GM23338 (cell line): ENCODE measurements around the gene MAP1B. TPM values are rescaled to one million over a fixed set of nuclear protein-coding genes. Genes with fewer than 3 reads are reported as not detected.
A peak's percentile ranks its signal among the peaks of the same experiment; 100 is the strongest.

Experiments
- ATAC-seq: fragments of 200-7000 bp; cut with Tn5 transposase; 3 replicates; pipeline ENCODE4 v1.9.1; 2020
- DNase-seq: peaks from one replicate; pipeline ENCODE4 v3.0.0-alpha.2; 2015; ENCODE audit warnings: low spot score
- H2AFZ ChIP-seq: fragments of 200-600 bp; sonication (generic); 2 replicates; pipeline ENCODE4 v1.8.0; 2016; ENCODE audit warnings: antibody characterized with exemption, mild to moderate bottlenecking, moderate library complexity
- H3F3A ChIP-seq: fragments of 200-600 bp; sonication (generic); replicated peaks from 2 replicates; pipeline ENCODE4 v1.8.0; 2017; ENCODE audit warnings: antibody characterized with exemption, mixed run types, low read depth
- H3K27ac ChIP-seq: fragments of 200-600 bp; sonication (generic); 2 replicates; pipeline ENCODE4 v1.6.1; 2016; ENCODE audit warnings: low read depth
- H3K27me3 ChIP-seq: fragments of 200-600 bp; sonication (generic); 2 replicates; pipeline ENCODE4 v1.8.0; 2016; ENCODE audit warnings: mild to moderate bottlenecking, mixed run types, moderate library complexity; ENCODE audit not compliant: insufficient read depth
- H3K36me3 ChIP-seq: fragments of 200-600 bp; sonication (generic); 2 replicates; pipeline ENCODE4 v1.8.0; 2016; ENCODE audit warnings: mild to moderate bottlenecking; ENCODE audit not compliant: insufficient read depth
- H3K4me1 ChIP-seq: fragments of 200-600 bp; sonication (generic); 2 replicates; pipeline ENCODE4 v1.8.0; 2016; ENCODE audit warnings: mild to moderate bottlenecking, moderate library complexity; ENCODE audit not compliant: insufficient read depth
- H3K4me2 ChIP-seq: fragments of 200-600 bp; sonication (generic); 2 replicates; pipeline ENCODE4 v1.7.1; 2017; ENCODE audit warnings: mixed run types
- H3K4me3 ChIP-seq: fragments of 200-600 bp; sonication (generic); 2 replicates; pipeline ENCODE4 v1.6.1; 2016; ENCODE audit warnings: mixed run types
- H3K79me2 ChIP-seq: fragments of 200-600 bp; sonication (generic); replicated peaks from 2 replicates; pipeline ENCODE4 v1.8.0; 2017; ENCODE audit warnings: mild to moderate bottlenecking; ENCODE audit not compliant: insufficient read depth
- H3K9me2 ChIP-seq: fragments of 200-600 bp; sonication (generic); 2 replicates; pipeline ENCODE4 v1.8.0; 2017; ENCODE audit not compliant: insufficient read depth
- H4K20me1 ChIP-seq: fragments of 200-600 bp; sonication (generic); replicated peaks from 2 replicates; pipeline ENCODE4 v1.8.0; 2017; ENCODE audit warnings: mild to moderate bottlenecking; ENCODE audit not compliant: insufficient read depth
- H3K27ac Mint-ChIP-seq: 2 replicates; pipeline ENCODE4 v1.8.0; 2020; ENCODE audit warnings: inconsistent platforms, mild to moderate bottlenecking, moderate library complexity, mixed read lengths
- H3K27me3 Mint-ChIP-seq: 3 replicates; pipeline ENCODE4 v1.8.0; 2022; ENCODE audit warnings: low read depth, mild to moderate bottlenecking, moderate library complexity, mixed read lengths, inconsistent platforms; ENCODE audit not compliant: insufficient read depth, poor library complexity
- H3K36me3 Mint-ChIP-seq: 3 replicates; pipeline ENCODE4 v1.8.0; 2021; ENCODE audit warnings: low read depth, mild to moderate bottlenecking, inconsistent platforms, moderate library complexity, mixed read lengths
- H3K4me1 Mint-ChIP-seq: 3 replicates; pipeline ENCODE4 v1.8.0; 2020; ENCODE audit warnings: mild to moderate bottlenecking, inconsistent platforms, mixed read lengths
- H3K4me3 Mint-ChIP-seq: 3 replicates; pipeline ENCODE4 v1.8.0; 2021; ENCODE audit warnings: moderate library complexity, mild to moderate bottlenecking, inconsistent platforms, mixed read lengths
- H3K9me3 Mint-ChIP-seq: 3 replicates; pipeline ENCODE4 v1.8.0; 2020; ENCODE audit warnings: moderate library complexity, mild to moderate bottlenecking, inconsistent platforms, mixed read lengths
- CREB1 ChIP-seq: fragments of 250-450 bp; sonication (Bioruptor Pico); IDR thresholded peaks from 2 replicates; pipeline ENCODE4 v1.5.0; 2020; ENCODE audit warnings: low read depth, mild to moderate bottlenecking, moderate library complexity
- EZH2phosphoT487 ChIP-seq: fragments of 200-600 bp; sonication (generic); IDR thresholded peaks from one replicate; pipeline ENCODE4 v1.8.1; 2018; ENCODE audit warnings: antibody characterized with exemption; ENCODE audit not compliant: unreplicated experiment
- JUNB ChIP-seq: IDR thresholded peaks from one replicate; pipeline ENCODE4 v1.6.1; 2016; ENCODE audit warnings: antibody characterized with exemption; ENCODE audit not compliant: unreplicated experiment
- STAT1 ChIP-seq: IDR thresholded peaks from one replicate; pipeline ENCODE4 v1.6.1; 2016; ENCODE audit warnings: antibody characterized with exemption; ENCODE audit not compliant: unreplicated experiment
- ZNF331 ChIP-seq: fragments of 250-450 bp; sonication (Bioruptor Pico); IDR thresholded peaks from 2 replicates; pipeline ENCODE4 v1.5.0; 2020; ENCODE audit warnings: low read depth, mild to moderate bottlenecking, moderate library complexity
- polyA plus RNA-seq: library from polyadenylated mRNA; unstranded; fragments of >200 nt; fragmentation: Nextera tagmentation; extraction: Ambion mirVana; gene quantifications from 2 replicates; pipeline ENCODE4 v1.2.1, GENCODE V29; 2016
- total RNA-seq: library from RNA; depleted of rRNA; stranded (reverse); fragments of >200 nt; shearing (Covaris generic); gene quantifications from 2 replicates; pipeline ENCODE4 v1.2.3, GENCODE V29; 2014
- TF ChIP-seq, protein P1 (sequence below): IDR thresholded peaks from 2 replicates; pipeline ENCODE4 v1.6.1; 2016; ENCODE audit warnings: antibody characterized with exemption
- TF ChIP-seq, protein P2 (sequence below): fragments of 250-450 bp; sonication (Bioruptor Pico); IDR thresholded peaks from 2 replicates; pipeline ENCODE4 v1.5.0; 2020; ENCODE audit warnings: mild to moderate bottlenecking, moderate library complexity

Gene MAP1B
- total and polyA plus RNA-seq, 2 experiments from 2014 or later = 148 to 263 TPM

DNA sequence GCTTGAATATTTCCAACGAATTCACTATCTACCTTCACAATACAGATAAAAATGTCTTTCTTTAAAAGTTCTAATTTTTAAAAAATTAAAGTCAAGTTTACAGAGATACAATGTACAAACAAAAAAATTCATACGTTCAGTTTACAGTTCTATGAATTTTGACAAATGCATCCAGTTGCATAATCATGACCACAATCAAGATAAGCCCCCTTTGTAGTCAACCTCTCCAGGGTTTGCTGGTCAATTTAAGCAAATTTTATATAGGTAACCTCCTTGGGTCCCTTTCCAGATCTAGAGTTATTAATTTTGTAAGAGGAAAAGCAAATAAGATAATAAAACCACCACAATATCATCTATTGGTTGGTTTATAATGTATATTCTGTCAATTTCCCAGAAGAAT, 136.4 kb downstream of the MAP1B start:
- DNase-seq (no peak), ATAC-seq (no peak)
- no peaks in the 10 kb centered on the region for H3K36me3 ChIP-seq
- H3K9me3 Mint-ChIP-seq = no peaks in the 10 kb centered on the region
- H3K27me3 Mint-ChIP-seq = peaks cover 3% of the 10 kb centered on the region
- H3K27ac Mint-ChIP-seq = peak overlapping the region; percentile 90
- H3K4me2 ChIP-seq = no peak overlapping the region
- H3K4me3 ChIP-seq = no peak overlapping the region
- H3K4me1 ChIP-seq = peaks cover 39% of the 10 kb centered on the region
- H4K20me1 ChIP-seq = no peaks in the 10 kb centered on the region
- H3K27me3 ChIP-seq = no peaks in the 10 kb centered on the region
- no peaks in the 10 kb centered on the region for H3K9me2 ChIP-seq
- H3K27ac ChIP-seq = peak overlapping the region; percentile 58
- H3K4me1 Mint-ChIP-seq = peaks cover 82% of the 10 kb centered on the region
- H3K4me3 Mint-ChIP-seq = no peak overlapping the region
- peaks cover 40% of the 10 kb centered on the region for H3K79me2 ChIP-seq
- no peak overlapping the region for H2AFZ ChIP-seq
- TF ChIP-seq CREB1 (no peak), JUNB (no peak), STAT1 (no peak), ZNF331 (no peak), EZH2phosphoT487 (no peak)
- TF ChIP-seq, protein P1, sequence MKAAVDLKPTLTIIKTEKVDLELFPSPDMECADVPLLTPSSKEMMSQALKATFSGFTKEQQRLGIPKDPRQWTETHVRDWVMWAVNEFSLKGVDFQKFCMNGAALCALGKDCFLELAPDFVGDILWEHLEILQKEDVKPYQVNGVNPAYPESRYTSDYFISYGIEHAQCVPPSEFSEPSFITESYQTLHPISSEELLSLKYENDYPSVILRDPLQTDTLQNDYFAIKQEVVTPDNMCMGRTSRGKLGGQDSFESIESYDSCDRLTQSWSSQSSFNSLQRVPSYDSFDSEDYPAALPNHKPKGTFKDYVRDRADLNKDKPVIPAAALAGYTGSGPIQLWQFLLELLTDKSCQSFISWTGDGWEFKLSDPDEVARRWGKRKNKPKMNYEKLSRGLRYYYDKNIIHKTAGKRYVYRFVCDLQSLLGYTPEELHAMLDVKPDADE = no peak
- TF ChIP-seq, protein P2, sequence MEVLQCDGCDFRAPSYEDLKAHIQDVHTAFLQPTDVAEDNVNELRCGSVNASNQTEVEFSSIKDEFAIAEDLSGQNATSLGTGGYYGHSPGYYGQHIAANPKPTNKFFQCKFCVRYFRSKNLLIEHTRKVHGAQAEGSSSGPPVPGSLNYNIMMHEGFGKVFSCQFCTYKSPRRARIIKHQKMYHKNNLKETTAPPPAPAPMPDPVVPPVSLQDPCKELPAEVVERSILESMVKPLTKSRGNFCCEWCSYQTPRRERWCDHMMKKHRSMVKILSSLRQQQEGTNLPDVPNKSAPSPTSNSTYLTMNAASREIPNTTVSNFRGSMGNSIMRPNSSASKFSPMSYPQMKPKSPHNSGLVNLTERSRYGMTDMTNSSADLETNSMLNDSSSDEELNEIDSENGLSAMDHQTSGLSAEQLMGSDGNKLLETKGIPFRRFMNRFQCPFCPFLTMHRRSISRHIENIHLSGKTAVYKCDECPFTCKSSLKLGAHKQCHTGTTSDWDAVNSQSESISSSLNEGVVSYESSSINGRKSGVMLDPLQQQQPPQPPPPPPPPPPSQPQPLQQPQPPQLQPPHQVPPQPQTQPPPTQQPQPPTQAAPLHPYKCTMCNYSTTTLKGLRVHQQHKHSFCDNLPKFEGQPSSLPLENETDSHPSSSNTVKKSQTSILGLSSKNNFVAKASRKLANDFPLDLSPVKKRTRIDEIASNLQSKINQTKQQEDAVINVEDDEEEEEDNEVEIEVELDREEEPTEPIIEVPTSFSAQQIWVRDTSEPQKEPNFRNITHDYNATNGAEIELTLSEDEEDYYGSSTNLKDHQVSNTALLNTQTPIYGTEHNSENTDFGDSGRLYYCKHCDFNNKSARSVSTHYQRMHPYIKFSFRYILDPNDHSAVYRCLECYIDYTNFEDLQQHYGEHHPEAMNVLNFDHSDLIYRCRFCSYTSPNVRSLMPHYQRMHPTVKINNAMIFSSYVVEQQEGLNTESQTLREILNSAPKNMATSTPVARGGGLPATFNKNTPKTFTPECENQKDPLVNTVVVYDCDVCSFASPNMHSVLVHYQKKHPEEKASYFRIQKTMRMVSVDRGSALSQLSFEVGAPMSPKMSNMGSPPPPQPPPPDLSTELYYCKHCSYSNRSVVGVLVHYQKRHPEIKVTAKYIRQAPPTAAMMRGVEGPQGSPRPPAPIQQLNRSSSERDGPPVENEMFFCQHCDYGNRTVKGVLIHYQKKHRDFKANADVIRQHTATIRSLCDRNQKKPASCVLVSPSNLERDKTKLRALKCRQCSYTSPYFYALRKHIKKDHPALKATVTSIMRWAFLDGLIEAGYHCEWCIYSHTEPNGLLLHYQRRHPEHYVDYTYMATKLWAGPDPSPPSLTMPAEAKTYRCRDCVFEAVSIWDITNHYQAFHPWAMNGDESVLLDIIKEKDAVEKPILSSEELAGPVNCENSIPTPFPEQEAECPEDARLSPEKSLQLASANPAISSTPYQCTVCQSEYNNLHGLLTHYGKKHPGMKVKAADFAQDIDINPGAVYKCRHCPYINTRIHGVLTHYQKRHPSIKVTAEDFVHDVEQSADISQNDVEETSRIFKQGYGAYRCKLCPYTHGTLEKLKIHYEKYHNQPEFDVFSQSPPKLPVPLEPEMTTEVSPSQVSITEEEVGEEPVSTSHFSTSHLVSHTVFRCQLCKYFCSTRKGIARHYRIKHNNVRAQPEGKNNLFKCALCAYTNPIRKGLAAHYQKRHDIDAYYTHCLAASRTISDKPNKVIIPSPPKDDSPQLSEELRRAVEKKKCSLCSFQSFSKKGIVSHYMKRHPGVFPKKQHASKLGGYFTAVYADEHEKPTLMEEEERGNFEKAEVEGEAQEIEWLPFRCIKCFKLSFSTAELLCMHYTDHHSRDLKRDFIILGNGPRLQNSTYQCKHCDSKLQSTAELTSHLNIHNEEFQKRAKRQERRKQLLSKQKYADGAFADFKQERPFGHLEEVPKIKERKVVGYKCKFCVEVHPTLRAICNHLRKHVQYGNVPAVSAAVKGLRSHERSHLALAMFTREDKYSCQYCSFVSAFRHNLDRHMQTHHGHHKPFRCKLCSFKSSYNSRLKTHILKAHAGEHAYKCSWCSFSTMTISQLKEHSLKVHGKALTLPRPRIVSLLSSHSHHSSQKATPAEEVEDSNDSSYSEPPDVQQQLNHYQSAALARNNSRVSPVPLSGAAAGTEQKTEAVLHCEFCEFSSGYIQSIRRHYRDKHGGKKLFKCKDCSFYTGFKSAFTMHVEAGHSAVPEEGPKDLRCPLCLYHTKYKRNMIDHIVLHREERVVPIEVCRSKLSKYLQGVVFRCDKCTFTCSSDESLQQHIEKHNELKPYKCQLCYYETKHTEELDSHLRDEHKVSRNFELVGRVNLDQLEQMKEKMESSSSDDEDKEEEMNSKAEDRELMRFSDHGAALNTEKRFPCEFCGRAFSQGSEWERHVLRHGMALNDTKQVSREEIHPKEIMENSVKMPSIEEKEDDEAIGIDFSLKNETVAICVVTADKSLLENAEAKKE (CRISPR knock-in tag) = no peak
- H3F3A ChIP-seq = no peaks in the 10 kb centered on the region
- no peaks in the 10 kb centered on the region; the same call in 2 of the 3 replicates for H3K36me3 Mint-ChIP-seq
